ENCODE data around the gene PBX1. TPM values are rescaled to one million over a fixed set of nuclear protein-coding genes. Genes with fewer than 3 reads are reported as not detected.

Gene PBX1
- total and polyA plus RNA-seq, 2 donors (not counting 3 experiments of a cell fraction or from before 2014, with no cell fraction given): 10.7 to 24.1 TPM

DNA sequence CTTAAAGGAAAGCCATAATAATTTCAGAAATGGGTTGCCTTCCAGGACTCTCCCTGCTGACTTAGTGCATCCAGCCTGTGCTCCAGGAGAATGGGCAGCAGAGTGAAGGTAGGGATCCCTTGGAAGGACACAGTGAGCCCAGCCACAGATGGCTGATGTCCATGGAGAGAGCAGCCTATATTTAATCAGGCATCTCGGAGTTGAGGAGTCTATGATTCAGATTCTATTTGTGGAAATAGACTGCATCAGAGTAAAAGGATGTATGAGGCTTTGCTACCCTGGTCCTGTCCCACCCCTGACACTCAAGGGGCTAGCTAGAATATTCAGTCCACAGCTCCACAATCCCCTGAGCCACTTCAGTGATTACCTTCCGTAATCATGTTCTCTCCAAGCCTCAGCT lies 43.8 kb upstream of the PBX1 start:
- H4K20me1 ChIP-seq (replicated peaks; ENCODE audit: control insufficient read depth, extremely low read depth, insufficient read depth, low read length): no peaks in the 10 kb centered on the region
- no peak overlapping the region for H3K27ac ChIP-seq (ENCODE audit: insufficient read depth, low read depth, low read length)
- H3K4me1 ChIP-seq (ENCODE audit: control insufficient read depth, extremely low read depth, insufficient read depth, low read length): no peaks in the 10 kb centered on the region
- no peak overlapping the region for H2AFZ ChIP-seq (ENCODE audit: low read depth, low read length)
- dilution Hi-C loops (cut with MboI; ENCODE audit: extremely low pct_ligation_motif_present, low sequenced_read_pairs): no loop called here
- no peaks in the 10 kb centered on the region for H3K9me3 ChIP-seq (replicated peaks; ENCODE audit: control insufficient read depth, insufficient read depth, low read length)
- no peak for TF ChIP-seq FOS (IDR thresholded peaks at IDR 0.05; ENCODE audit: borderline replicate concordance, insufficient read depth, low read length)
- no peak for TF ChIP-seq POLR2A (IDR thresholded peaks at IDR 0.05; ENCODE audit: low read depth, low read length)
- no peak for TF ChIP-seq JUN (IDR thresholded peaks at IDR 0.05; ENCODE audit: borderline replicate concordance, insufficient read depth, insufficient read length, low read depth)
- no peak for TF ChIP-seq MYC (IDR thresholded peaks at IDR 0.05; ENCODE audit: low read depth, low read length)
- TF ChIP-seq POLR2AphosphoS5 (IDR thresholded peaks at IDR 0.05; ENCODE audit: insufficient read depth, low read depth, low read length): no peak
- TF ChIP-seq, protein P1, sequence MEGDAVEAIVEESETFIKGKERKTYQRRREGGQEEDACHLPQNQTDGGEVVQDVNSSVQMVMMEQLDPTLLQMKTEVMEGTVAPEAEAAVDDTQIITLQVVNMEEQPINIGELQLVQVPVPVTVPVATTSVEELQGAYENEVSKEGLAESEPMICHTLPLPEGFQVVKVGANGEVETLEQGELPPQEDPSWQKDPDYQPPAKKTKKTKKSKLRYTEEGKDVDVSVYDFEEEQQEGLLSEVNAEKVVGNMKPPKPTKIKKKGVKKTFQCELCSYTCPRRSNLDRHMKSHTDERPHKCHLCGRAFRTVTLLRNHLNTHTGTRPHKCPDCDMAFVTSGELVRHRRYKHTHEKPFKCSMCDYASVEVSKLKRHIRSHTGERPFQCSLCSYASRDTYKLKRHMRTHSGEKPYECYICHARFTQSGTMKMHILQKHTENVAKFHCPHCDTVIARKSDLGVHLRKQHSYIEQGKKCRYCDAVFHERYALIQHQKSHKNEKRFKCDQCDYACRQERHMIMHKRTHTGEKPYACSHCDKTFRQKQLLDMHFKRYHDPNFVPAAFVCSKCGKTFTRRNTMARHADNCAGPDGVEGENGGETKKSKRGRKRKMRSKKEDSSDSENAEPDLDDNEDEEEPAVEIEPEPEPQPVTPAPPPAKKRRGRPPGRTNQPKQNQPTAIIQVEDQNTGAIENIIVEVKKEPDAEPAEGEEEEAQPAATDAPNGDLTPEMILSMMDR (IDR thresholded peaks at IDR 0.05; ENCODE audit: extremely low read depth in 1 of 2, insufficient read depth in 1 of 2, low read depth in 1 of 2, low read length in 2 of 2): no peak
- TF ChIP-seq EZH2 (IDR thresholded peaks at IDR 0.05; ENCODE audit: borderline replicate concordance, low read depth, low read length, severe bottlenecking): no peak
- no peak for TF ChIP-seq GATA2 (IDR thresholded peaks at IDR 0.05; ENCODE audit: insufficient read depth, insufficient read length, low read depth, low read length)
- CTCF ChIA-PET: interaction anchor here (1.1 kb wide), 1 partner anchor 272 kb away, joined by 3 read pairs; no protein-coding TSS in a partner anchor
- DNase-seq (ENCODE audit: low read depth, low spot score) (no peak), FAIRE-seq (no peak)
- intact Hi-C loops (cut with micrococcal nuclease): no loop called here
- no peaks in the 10 kb centered on the region for H3K9me1 ChIP-seq (replicated peaks; ENCODE audit: control insufficient read depth, extremely low read depth, insufficient read depth, low read length)
- H3K4me2 ChIP-seq (ENCODE audit: insufficient read depth, low read length): no peak overlapping the region
- POLR2A ChIA-PET: interaction anchor here (1.1 kb wide), 1 partner anchor 44 kb away, joined by 4 read pairs; the partner anchor contains the start of gene PBX1
- no peaks in the 10 kb centered on the region for H3K27me3 ChIP-seq (ENCODE audit: control insufficient read depth in 2 of 2, insufficient read depth in 2 of 2, low read length in 2 of 2)
- no peak overlapping the region for H3K4me3 ChIP-seq (replicated peaks in 1 of 3; ENCODE audit: insufficient read depth in 1 of 3, low read depth in 1 of 3, low read length in 3 of 3)
- H3K9ac ChIP-seq (replicated peaks; ENCODE audit: extremely low read depth, insufficient read depth, low read length): no peak overlapping the region
- H3K79me2 ChIP-seq (ENCODE audit: control insufficient read depth, insufficient read depth, low read length): no peaks in the 10 kb centered on the region
- H3K36me3 ChIP-seq (ENCODE audit: control insufficient read depth in 2 of 2, extremely low read depth in 1 of 2, insufficient read depth in 2 of 2, low read length in 2 of 2): no peaks in the 10 kb centered on the region
- no TSS peak for BruUV-seq (replicated peaks)
